ENCODE data around the gene RNU1-4.
"Not testable (repeated sequence)": the region's sequence is repeated elsewhere in the genome, so short reads cannot be mapped to it uniquely, and the experiment has no call there.

DNA sequence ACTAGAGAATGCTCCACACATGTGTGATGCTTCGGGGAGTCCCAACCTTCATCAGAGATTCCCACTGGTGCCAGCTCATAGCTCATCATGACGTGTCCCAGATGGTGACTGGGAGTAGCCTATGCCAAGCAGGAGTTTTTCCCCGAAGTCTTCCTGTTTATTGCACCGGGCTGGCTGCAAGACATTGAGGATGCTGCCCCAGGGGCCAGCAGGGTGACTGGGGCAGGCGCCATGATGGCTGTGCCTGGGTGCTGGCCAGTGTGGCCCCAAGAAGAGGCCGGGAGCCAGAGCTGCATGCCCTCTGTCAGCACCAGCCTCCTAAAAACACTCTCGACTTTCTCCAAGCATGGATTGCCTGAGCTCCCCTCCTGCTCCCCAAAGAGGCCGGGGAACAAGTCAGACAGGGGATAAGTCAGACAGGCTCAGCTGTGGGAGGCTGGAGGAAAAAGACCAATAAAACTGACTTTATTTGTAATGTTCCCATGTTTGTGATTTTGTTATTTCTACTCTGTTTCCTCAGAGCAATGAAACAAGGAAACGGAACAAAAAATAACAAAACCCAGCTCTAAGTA lies 24.0 kb downstream of the RNU1-4 start:
- not testable (repeated sequence) for TF ChIP-seq CTCF, POLR2A (IDR thresholded peaks at IDR 0.05)
